ENCODE data around the gene RFTN1.

DNA sequence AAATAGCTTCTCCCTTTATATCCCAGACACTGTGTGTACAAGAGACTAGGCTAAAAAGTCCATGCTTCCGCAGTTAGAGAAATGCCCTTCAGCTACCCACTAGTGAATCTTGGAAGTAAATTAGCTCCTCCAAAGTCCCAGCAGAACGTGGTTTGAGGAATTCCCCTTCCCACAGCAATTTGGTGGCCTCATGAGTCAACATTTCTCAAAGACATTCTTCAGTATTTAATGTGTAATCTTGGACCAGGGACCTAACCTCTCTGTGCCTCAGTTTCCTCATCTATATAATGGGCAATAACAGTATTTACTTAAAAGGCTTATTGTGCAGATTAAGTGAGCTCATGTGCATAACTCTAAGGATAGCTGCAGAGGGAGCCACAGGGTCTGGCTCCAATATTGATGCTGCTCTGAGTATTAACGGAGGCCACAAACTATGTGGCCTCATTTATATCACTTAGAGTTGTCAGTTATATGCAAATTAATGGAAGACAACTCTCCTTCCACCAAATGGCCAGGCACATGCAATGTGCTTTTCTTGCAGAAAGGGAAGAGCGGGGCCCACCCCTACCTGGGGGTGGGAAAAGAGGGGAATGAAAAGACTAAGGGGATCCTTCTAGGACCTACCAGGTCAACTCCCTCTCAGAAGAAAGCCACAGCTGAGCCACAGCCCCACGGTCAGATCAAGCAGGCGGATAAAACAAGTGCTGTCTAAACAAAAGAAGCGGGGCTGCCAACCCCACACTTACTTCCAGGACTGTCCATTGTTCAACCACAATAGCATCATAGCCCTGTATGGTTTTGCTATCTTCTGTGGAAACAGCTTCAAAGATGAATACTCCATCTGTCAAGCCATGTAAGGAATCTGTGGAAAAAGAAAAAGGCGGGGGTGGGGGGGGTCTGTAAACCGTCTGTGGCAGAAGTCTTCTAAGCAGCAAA, 156.0 kb downstream of the RFTN1 start:
- TF ChIP-seq POLR2A (IDR thresholded peaks at IDR 0.05), result no peak
- TF ChIP-seq, protein P1, sequence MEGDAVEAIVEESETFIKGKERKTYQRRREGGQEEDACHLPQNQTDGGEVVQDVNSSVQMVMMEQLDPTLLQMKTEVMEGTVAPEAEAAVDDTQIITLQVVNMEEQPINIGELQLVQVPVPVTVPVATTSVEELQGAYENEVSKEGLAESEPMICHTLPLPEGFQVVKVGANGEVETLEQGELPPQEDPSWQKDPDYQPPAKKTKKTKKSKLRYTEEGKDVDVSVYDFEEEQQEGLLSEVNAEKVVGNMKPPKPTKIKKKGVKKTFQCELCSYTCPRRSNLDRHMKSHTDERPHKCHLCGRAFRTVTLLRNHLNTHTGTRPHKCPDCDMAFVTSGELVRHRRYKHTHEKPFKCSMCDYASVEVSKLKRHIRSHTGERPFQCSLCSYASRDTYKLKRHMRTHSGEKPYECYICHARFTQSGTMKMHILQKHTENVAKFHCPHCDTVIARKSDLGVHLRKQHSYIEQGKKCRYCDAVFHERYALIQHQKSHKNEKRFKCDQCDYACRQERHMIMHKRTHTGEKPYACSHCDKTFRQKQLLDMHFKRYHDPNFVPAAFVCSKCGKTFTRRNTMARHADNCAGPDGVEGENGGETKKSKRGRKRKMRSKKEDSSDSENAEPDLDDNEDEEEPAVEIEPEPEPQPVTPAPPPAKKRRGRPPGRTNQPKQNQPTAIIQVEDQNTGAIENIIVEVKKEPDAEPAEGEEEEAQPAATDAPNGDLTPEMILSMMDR (IDR thresholded peaks at IDR 0.05), result no peak

All from ovary (tissue), 3 donors.